RWPE1 (cell line): ENCODE data around the gene SLC13A5.

Source experiments
- CTCF ChIA-PET: fragments of 350-600 bp; sonication (Branson Sonifier 250); formaldehyde crosslinking; extraction: SDS; loops from one replicate; lab custom pipeline; 2021; lab: Yijun Ruan, JAX
- POLR2A ChIA-PET: fragments of 400-600 bp; formaldehyde crosslinking; extraction: SDS; loops from one replicate; lab custom pipeline; 2020; ENCODE audit warnings: antibody characterized with exemption; ENCODE audit not compliant: low non-redundant PET; lab: Yijun Ruan, JAX
- DNase-seq: peaks from one replicate; pipeline ENCODE4 v3.0.0; 2012; ENCODE audit warnings: low spot score
- H3K27ac ChIP-seq: fragments of 450-650 bp; 2 replicates; pipeline ENCODE4 v1.5.1; 2017
- CTCF ChIP-seq: fragments of 450-650 bp; conservative IDR thresholded peaks from 2 replicates; pipeline ENCODE4 v1.5.1; 2017; ENCODE audit warnings: low read depth, mild to moderate bottlenecking

Gene SLC13A5

GRCh38 chr17:6670999-6671398 lies 42.2 kb downstream of the SLC13A5 start:
- no peak for TF ChIP-seq CTCF

DNA sequence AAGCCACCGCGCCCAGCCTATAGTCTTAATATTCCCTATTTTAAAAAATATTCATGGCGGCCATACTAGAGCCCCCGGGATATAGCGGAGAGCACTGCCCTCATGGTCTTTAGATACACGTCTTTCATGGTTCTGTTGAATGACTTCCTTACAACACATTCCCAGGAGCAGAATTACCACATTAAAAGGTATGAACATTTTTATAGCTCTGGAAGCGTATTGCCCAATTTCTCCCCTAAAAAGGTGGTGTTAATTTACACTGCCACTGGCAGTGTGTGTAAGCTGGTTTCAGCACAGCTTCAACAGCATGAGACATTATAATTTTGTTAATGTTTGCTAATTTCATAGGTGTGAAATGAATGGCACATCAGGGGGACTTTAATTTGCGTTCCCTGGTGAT lies 42.6 kb downstream of the SLC13A5 start:
- POLR2A ChIA-PET, result interaction anchor here (0.7 kb wide), 1 partner anchor 9 kb away, joined by 8 read pairs; no protein-coding TSS in a partner anchor
- TF ChIP-seq CTCF, result no peak

More at GRCh38 chr17:6670999-6671398, 42.2 kb downstream of the SLC13A5 start:
- DNase-seq, result no peak
- ChIA-PET CTCF (no interaction called here), POLR2A (no interaction called here)
- peak overlapping the region; percentile 91 for H3K27ac ChIP-seq

DNA sequence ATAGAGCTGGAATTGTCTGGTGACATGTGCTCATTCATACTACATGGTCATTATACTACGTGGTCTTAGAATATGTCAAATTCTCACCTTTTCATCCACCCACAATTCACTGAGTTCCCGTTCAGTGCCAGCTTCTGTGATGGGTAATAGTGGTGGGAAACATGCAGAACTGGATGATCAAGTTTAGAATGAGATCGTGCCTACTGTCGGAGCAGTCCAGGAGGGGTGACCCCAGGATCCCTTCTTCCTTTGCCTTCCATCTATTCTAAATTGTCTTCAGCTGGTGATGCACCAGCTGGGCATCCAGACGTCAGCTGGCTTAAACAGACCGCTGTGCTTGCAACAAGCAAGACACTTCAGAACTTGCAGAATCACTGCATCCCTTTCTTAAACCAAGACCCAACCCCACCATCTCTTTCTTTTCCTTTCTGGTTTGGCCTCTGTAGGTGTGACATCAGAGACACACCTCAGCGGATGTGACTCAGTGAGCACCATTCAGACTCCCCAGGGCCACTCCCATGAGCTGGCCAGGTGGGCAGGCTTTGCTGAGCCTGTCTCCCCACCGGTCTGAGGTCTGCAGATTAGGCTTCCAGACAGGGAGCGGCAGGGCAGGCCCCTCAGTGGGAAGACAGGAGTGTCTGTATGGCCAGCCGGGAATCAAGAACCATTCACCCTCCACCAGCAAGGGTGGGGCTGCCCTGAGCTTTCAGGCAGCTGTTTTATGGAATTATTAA lies 43.5 kb downstream of the SLC13A5 start:
- no peak for TF ChIP-seq CTCF
- DNase-seq, result peak; percentile 93
- CTCF ChIA-PET, result interaction anchor here (0.6 to 1.0 kb wide), 2 partner anchors 31 to 43 kb away, joined by 3 to 4 read pairs; partner anchors contain the start of gene SLC13A5
- POLR2A ChIA-PET, result interaction anchor here (0.5 to 0.7 kb wide), 3 partner anchors 10 to 19 kb away, joined by 4 to 8 read pairs (median 5); no protein-coding TSS in a partner anchor
- peak overlapping the region; percentile 91 for H3K27ac ChIP-seq

More for the DNA sequence above, 42.6 kb downstream of the SLC13A5 start:
- DNase-seq, result no peak
- CTCF ChIA-PET, result interaction anchor here (1.0 kb wide), 1 partner anchor 30 kb away, joined by 3 read pairs; no protein-coding TSS in a partner anchor
- peak overlapping the region; percentile 91 for H3K27ac ChIP-seq

- CTCF ChIA-PET, result no interaction called here
- DNase-seq, result no peak
- POLR2A ChIA-PET, result no interaction called here
- TF ChIP-seq CTCF, result no peak
- peak overlapping the region; percentile 91 for H3K27ac ChIP-seq
These were observed 44.3 kb downstream of the SLC13A5 start for GRCh38 chr17:6668727-6669425.

DNA sequence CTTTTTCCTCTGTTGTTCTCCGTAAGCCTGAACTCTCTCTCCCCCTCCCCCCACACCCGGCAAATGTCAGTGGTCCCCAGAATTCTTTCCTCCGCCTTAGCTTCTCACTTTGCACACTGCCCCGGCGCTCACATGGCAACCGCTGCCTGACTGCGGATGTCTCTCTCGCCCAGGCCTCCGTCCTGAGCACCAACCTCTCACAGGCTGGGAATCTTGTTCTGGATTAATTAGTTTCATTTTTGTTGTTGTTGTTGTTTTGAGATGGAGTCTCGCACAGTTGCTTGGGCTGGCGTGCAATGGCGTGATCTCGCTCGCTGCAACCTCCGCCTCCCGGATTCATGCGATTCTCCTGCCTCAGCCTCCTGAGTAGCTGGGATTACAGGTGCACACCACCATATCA lies 45.0 kb downstream of the SLC13A5 start:
- ChIA-PET POLR2A (no interaction called here), CTCF (no interaction called here)
- no peak for DNase-seq
- H3K27ac ChIP-seq, result peak overlapping the region; percentile 91
- TF ChIP-seq CTCF, result no peak

- ChIA-PET CTCF (interaction anchor here (2.5 kb wide), 1 partner anchor 176 kb away, joined by 26 read pairs; no protein-coding TSS in a partner anchor), POLR2A (no interaction called here)
- H3K27ac ChIP-seq, result peak overlapping the region; percentile 91
- no peak for TF ChIP-seq CTCF
- DNase-seq, result no peak
These were observed 45.7 kb downstream of the SLC13A5 start for GRCh38 chr17:6667516-6667915.
